B cell (primary cell): ENCODE results near the gene SIPA1. TPM values are rescaled to one million over a fixed set of nuclear protein-coding genes. Genes with fewer than 3 reads are reported as not detected.

Experiments
- ATAC-seq: fragments of 200-7000 bp; cut with Tn5 transposase; one replicate; pipeline ENCODE4 v1.10.0; 2021; ENCODE audit warnings: low read depth, mild to moderate bottlenecking, moderate number of reproducible peaks, moderate library complexity
- CTCF ChIA-PET: fragments of 350-600 bp; sonication (Branson Sonifier 250); formaldehyde crosslinking; loops from one replicate; lab custom pipeline; 2021; ENCODE audit warnings: antibody characterized with exemption, inconsistent platforms; lab: Charles Lee
- POLR2A ChIA-PET: fragments of 350-600 bp; sonication (Branson Sonifier 250); formaldehyde crosslinking; loops from one replicate; lab custom pipeline; 2021; ENCODE audit warnings: antibody characterized with exemption; lab: Charles Lee
- DNase-seq: peaks from one replicate; pipeline ENCODE4 v3.0.0; 2013
- H2AFZ ChIP-seq: 2 replicates; pipeline ENCODE4 v1.6.1; 2012; ENCODE audit warnings: mild to moderate bottlenecking, low read depth, low read length; ENCODE audit not compliant: insufficient read depth, poor library complexity, severe bottlenecking
- H3K27ac ChIP-seq, 2 donors: 1 replicate in 1 of 2; 2 replicates in 1 of 2; pipeline ENCODE4 v1.5.1; 2012 to 2013; ENCODE audit warnings: low read length in 2 of 2, mild to moderate bottlenecking in 2 of 2, moderate library complexity in 1 of 2
- H3K27me3 ChIP-seq, 4 experiments: fragments of 200-600 bp in 1 of 4; sonication (generic) in 1 of 4; replicated peaks in 1 of 4; 1 replicate in 2 of 4; 2 replicates in 2 of 4; pipeline versions ENCODE4 v1.6.1 to v1.7.0; 2013 to 2016; ENCODE audit warnings: low read length in 3 of 4, mild to moderate bottlenecking in 2 of 4, mixed read lengths in 1 of 4, moderate library complexity in 1 of 4; ENCODE audit not compliant: insufficient read depth in 4 of 4, control insufficient read depth in 3 of 4; ENCODE audit errors: control extremely low read depth in 1 of 4
- H3K36me3 ChIP-seq, 2 experiments: replicated peaks in 1 of 2; 1 replicate in 1 of 2; 2 replicates in 1 of 2; pipeline versions ENCODE4 v1.6.1 to v1.7.1; 2013; ENCODE audit warnings: low read length in 1 of 2; ENCODE audit not compliant: insufficient read depth in 2 of 2, control insufficient read depth in 1 of 2; ENCODE audit errors: control extremely low read depth in 1 of 2, extremely low read depth in 1 of 2
- H3K4me1 ChIP-seq, 2 donors: fragments of 200-600 bp in 1 of 2; sonication (generic) in 1 of 2; 1 replicate in 1 of 2; 2 replicates in 1 of 2; pipeline versions ENCODE4 v1.5.1 to v1.6.1; 2013 to 2017; ENCODE audit warnings: low read length in 2 of 2; ENCODE audit not compliant: control insufficient read depth in 2 of 2, insufficient read depth in 2 of 2
- H3K4me2 ChIP-seq: replicated peaks from 2 replicates; pipeline ENCODE3; 2012; ENCODE audit warnings: mild to moderate bottlenecking, low read depth, low read length; ENCODE audit not compliant: poor library complexity, severe bottlenecking
- H3K4me3 ChIP-seq, 5 experiments: fragments of 200-600 bp in 1 of 5; sonication (generic) in 1 of 5; 1 replicate in 3 of 5; 2 replicates in 2 of 5; pipeline versions ENCODE4 v1.5.1 to v1.7.0; 2011 to 2016; ENCODE audit warnings: low read length in 4 of 5, mild to moderate bottlenecking in 4 of 5, low read depth in 2 of 5, control low read depth in 1 of 5, moderate library complexity in 1 of 5; ENCODE audit not compliant: insufficient read depth in 1 of 5; ENCODE audit errors: control extremely low read depth in 1 of 5, extremely low read depth in 1 of 5
- H3K79me2 ChIP-seq: fragments of 200-600 bp; sonication (generic); one replicate; pipeline ENCODE4 v1.6.0; 2016; ENCODE audit warnings: low read length; ENCODE audit not compliant: control insufficient read depth, insufficient read depth
- H3K9ac ChIP-seq: fragments of 200-600 bp; sonication (generic); 2 replicates; pipeline ENCODE4 v1.6.1; 2017; ENCODE audit warnings: mild to moderate bottlenecking, low read length, moderate library complexity
- H3K9me3 ChIP-seq, 3 donors: one replicate each; pipeline versions ENCODE4 v1.6.1 to v1.7.1; 2013; ENCODE audit warnings: low read length in 2 of 3; ENCODE audit not compliant: control insufficient read depth in 2 of 3, insufficient read depth in 1 of 3; ENCODE audit errors: control extremely low read depth in 1 of 3
- H4K20me1 ChIP-seq: 2 replicates; pipeline ENCODE4 v1.6.0; 2012; ENCODE audit warnings: mild to moderate bottlenecking, low read length; ENCODE audit not compliant: insufficient read depth, control insufficient read depth, poor library complexity, severe bottlenecking
- H3K27ac Mint-ChIP-seq: one replicate; pipeline ENCODE4 v1.8.0; 2021; ENCODE audit warnings: mixed read lengths
- H3K27me3 Mint-ChIP-seq: one replicate; pipeline ENCODE4 v1.8.0; 2021; ENCODE audit warnings: mixed read lengths
- H3K4me1 Mint-ChIP-seq: one replicate; pipeline ENCODE4 v1.8.0; 2021; ENCODE audit warnings: mixed read lengths
- H3K4me3 Mint-ChIP-seq: one replicate; pipeline ENCODE4 v1.8.0; 2021; ENCODE audit warnings: mixed read lengths
- H3K9me3 Mint-ChIP-seq: one replicate; pipeline ENCODE4 v1.8.0; 2022; ENCODE audit warnings: mixed read lengths; ENCODE audit not compliant: insufficient read depth
- EZH2 ChIP-seq: IDR thresholded peaks from 2 replicates; pipeline ENCODE4 v1.6.1; 2012; ENCODE audit warnings: borderline replicate concordance, low read depth, mild to moderate bottlenecking, moderate library complexity, low read length; ENCODE audit not compliant: insufficient read depth, poor library complexity, severe bottlenecking
- WGBS: methylation state at CpG from one replicate; pipeline ENCODE4 v1.1.5; 2013; ENCODE audit warnings: missing lambda C conversion rate; ENCODE audit not compliant: insufficient coverage; 5-methylcytosine and 5-hydroxymethylcytosine counted together
- intact Hi-C: fragments of 100-400 bp; cut with micrococcal nuclease; formaldehyde crosslinking; loops from one replicate; pipeline ENCODE4 v1.10.0; 2022
- polyA plus RNA-seq: library from polyadenylated mRNA; depleted of rRNA; stranded (reverse); fragments of >200 nt; gene quantifications from 2 replicates; pipeline ENCODE4 v1.2.3, GENCODE V29; 2012
- total RNA-seq, 2 donors: library from RNA; stranded (reverse); fragments of 120-200 nt in 1 of 2; gene quantifications; 1 replicate in 1 of 2; 2 replicates in 1 of 2; pipeline versions ENCODE4 v1.2.3 to v1.2.4, GENCODE V29; 2013 to 2022
- TF ChIP-seq, protein P1 (sequence below): fragments of 200-600 bp; IDR thresholded peaks from one replicate; pipeline ENCODE4 v1.8.0; 2022; ENCODE audit warnings: antibody characterized with exemption, mild to moderate bottlenecking

SIPA1 gene
- total and polyA plus RNA-seq, 2 donors (not counting 1 experiment from before 2014, with no cell fraction given), result 314 to 448 TPM

DNA sequence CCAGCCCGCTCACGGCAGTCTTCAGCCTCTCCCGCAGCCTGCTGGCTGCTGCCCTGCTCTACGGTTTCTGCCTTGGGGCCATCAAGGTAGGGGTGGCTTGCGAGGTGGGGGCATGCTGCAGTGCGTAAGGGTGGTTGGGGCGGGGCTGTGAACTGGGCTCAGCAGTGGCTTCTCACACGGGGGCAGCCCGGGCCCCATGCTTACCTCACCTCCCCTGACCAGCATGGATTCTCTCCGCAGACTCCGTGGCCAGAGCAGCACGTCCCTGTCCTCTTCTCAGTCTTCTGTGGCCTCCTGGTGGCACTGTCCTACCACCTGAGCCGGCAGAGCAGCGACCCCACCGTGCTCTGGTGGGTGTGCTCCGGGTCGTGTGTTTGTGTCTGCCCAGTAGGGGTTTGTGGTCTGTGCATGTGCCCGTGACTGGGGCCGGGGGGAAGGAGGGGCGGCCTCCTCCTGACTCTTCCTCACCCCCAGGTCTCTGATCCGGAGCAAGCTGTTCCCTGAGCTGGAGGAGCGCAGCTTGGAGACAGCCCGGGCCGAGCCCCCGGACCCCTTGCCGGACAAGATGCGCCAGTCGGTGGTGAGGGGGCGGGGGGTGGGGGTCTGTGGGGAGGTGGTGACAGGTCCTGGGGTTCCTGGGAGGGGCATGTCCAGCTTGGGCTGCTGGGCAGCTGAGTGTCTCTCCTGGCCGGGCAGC, 12.8 kb upstream of the SIPA1 start:
- H3K9me3 ChIP-seq, result no peaks in the 10 kb centered on the region
- DNase-seq (no peak), ATAC-seq (no peak)
- no peak overlapping the region for H3K27ac Mint-ChIP-seq
- no peaks in the 10 kb centered on the region for H3K27me3 ChIP-seq
- H2AFZ ChIP-seq, result no peak overlapping the region
- 81% methylated on average over 21 of the region's 30 CpGs for WGBS
- H3K4me3 Mint-ChIP-seq, result no peak overlapping the region
- peaks cover 0 to 86% of the 10 kb centered on the region in 2 experiments for H3K36me3 ChIP-seq
- ChIA-PET CTCF (interaction anchor here (0.9 to 6.7 kb wide), 32 partner anchors 8 to 363 kb away, joined by 3 to 86 read pairs (median 5); partner anchors contain the start of genes AP5B1, KAT5, PCNX3 and RELA), POLR2A (interaction anchor here (1.1 to 2.1 kb wide), 6 partner anchors 10 to 86 kb away, joined by 4 to 13 read pairs (median 6); partner anchors contain the start of genes KAT5, PCNX3, RELA and SIPA1)
- H3K79me2 ChIP-seq, result peaks cover 73% of the 10 kb centered on the region
- H3K4me3 ChIP-seq, result no peak overlapping the region
- peaks cover 12% of the 10 kb centered on the region for H3K4me1 Mint-ChIP-seq
- no peak overlapping the region for H3K27ac ChIP-seq
- peaks cover 6 to 11% of the 10 kb centered on the region in 2 donors for H3K4me1 ChIP-seq
- TF ChIP-seq, protein P1, sequence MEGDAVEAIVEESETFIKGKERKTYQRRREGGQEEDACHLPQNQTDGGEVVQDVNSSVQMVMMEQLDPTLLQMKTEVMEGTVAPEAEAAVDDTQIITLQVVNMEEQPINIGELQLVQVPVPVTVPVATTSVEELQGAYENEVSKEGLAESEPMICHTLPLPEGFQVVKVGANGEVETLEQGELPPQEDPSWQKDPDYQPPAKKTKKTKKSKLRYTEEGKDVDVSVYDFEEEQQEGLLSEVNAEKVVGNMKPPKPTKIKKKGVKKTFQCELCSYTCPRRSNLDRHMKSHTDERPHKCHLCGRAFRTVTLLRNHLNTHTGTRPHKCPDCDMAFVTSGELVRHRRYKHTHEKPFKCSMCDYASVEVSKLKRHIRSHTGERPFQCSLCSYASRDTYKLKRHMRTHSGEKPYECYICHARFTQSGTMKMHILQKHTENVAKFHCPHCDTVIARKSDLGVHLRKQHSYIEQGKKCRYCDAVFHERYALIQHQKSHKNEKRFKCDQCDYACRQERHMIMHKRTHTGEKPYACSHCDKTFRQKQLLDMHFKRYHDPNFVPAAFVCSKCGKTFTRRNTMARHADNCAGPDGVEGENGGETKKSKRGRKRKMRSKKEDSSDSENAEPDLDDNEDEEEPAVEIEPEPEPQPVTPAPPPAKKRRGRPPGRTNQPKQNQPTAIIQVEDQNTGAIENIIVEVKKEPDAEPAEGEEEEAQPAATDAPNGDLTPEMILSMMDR, result no peak
- no peak for TF ChIP-seq EZH2
- H3K9ac ChIP-seq, result no peak overlapping the region
- peaks cover 39% of the 10 kb centered on the region for H4K20me1 ChIP-seq
- H3K27me3 Mint-ChIP-seq, result no peaks in the 10 kb centered on the region
- H3K9me3 Mint-ChIP-seq, result no peaks in the 10 kb centered on the region
- intact Hi-C loops, result no loop called here
- no peak overlapping the region for H3K4me2 ChIP-seq
